Measurements from ENCODE around the gene ANGPTL4. TPM values are rescaled to one million over a fixed set of nuclear protein-coding genes. Genes with fewer than 3 reads are reported as not detected.

The ANGPTL4 gene
- total and polyA plus RNA-seq, 9 of the 15 experiments (the other 6 are each of a cell fraction or from before 2014, with no cell fraction given), result 0.05 to 0.77 (median 0.22) TPM; not detected in 4

DNA sequence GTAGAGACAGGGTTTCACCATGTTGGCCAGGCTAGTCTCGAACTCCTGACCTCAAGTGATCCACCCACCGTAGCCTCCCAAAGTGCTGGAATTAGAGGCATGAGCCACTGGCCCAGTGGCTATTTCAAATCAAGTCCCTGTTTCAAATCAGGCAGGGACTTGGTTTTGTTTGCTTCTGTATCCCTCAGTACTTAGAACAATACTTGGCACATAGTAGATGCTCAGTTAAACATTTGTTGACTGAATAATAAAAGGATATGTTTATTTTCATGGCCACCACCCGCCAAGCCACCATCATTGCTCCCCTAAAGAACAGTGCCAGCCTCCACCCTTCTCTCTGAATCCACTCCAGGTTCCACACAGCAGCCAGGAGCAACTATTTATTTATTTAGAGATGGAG is 38.5 kb upstream of the ANGPTL4 start:
- Histone ChIP-seq H3K9ac (ENCODE audit: insufficient read depth in 1 of 2, low read depth in 2 of 2, low read length in 2 of 2) (no peak overlapping the region), H3K36me3 (ENCODE audit: control insufficient read depth, insufficient read depth, low read length) (peaks cover 35% of the 10 kb centered on the region), H3K4me1 (replicated peaks in 1 of 2; ENCODE audit: control insufficient read depth in 2 of 2, insufficient read depth in 2 of 2, low read length in 2 of 2) (peaks cover 17 to 22% of the 10 kb centered on the region in 2 experiments), H4K20me1 (replicated peaks; ENCODE audit: control insufficient read depth, insufficient read depth, low read length) (peaks cover 26% of the 10 kb centered on the region; the same call in 1 of the 2 replicates), H3K79me2 (ENCODE audit: control insufficient read depth, insufficient read depth, low read length) (peaks cover 36% of the 10 kb centered on the region), H3K27ac (ENCODE audit: extremely low read depth, low read depth, low read length) (no peak overlapping the region), H3K4me3 (no peak overlapping the region), H3K9me3 (replicated peaks; ENCODE audit: control insufficient read depth, insufficient read depth, low read depth, low read length) (no peaks in the 10 kb centered on the region), H3K27me3 (ENCODE audit: control insufficient read depth in 2 of 2, insufficient read depth in 2 of 2, low read length in 2 of 2) (no peaks in the 10 kb centered on the region), H3K9me1 (ENCODE audit: control insufficient read depth, insufficient read depth, low read length) (no peaks in the 10 kb centered on the region), H2AFZ (ENCODE audit: low read depth, low read length) (no peak overlapping the region), H3K4me2 (ENCODE audit: insufficient read depth, low read length) (no peak overlapping the region)
- POLR2A ChIA-PET, result interaction anchor here (0.6 to 0.9 kb wide), 3 partner anchors 19 to 209 kb away, joined by 3 read pairs; no protein-coding TSS in a partner anchor
- no peak for ATAC-seq
- intact Hi-C loops (cut with micrococcal nuclease) (loop anchor here (10.0 kb wide), 1 partner anchor 61 kb away; no protein-coding TSS in a partner anchor), in situ Hi-C loops (cut with MboI) (no loop called here)
- CTCF ChIA-PET (ENCODE audit: low intra/inter-chr PET ratio), result interaction anchor here (0.6 kb wide), 1 partner anchor 26 kb away, joined by 5 read pairs; no protein-coding TSS in a partner anchor
- DNase-seq (ENCODE audit: extremely low read depth in 1 of 4, low spot score in 3 of 4), result no peak
- TF ChIP-seq KAT7 (CRISPR knock-in tag; IDR thresholded peaks at IDR 0.05; ENCODE audit: borderline replicate concordance), result no peak
- TF ChIP-seq BCOR (IDR thresholded peaks at IDR 0.05), result peak; percentile 90
- peak; percentile 100 for TF ChIP-seq ZNF3 (CRISPR knock-in tag; IDR thresholded peaks at IDR 0.05)
- TF ChIP-seq GABPB1 (CRISPR knock-in tag; IDR thresholded peaks at IDR 0.05), result no peak
- TF ChIP-seq C11orf30 (IDR thresholded peaks at IDR 0.05; ENCODE audit: low read depth), result no peak
- TF ChIP-seq ADNP (tag; IDR thresholded peaks at IDR 0.05), result 0 out of 2 replicates have a peak, but pooled peaks have one; percentile 53
- peak; percentile 84 for TF ChIP-seq RBM25 (IDR thresholded peaks at IDR 0.05; ENCODE audit: low read depth, low read length, severe bottlenecking)
- no peak for TF ChIP-seq ZNF175 (CRISPR knock-in tag; IDR thresholded peaks at IDR 0.05; ENCODE audit: low read depth)
- TF ChIP-seq RAD21 (CRISPR knock-in tag; conservative IDR thresholded peaks at IDR 0.05 in 1 of 2, IDR thresholded peaks at IDR 0.05 in 1 of 2), result no peak
- TF ChIP-seq, protein P1, sequence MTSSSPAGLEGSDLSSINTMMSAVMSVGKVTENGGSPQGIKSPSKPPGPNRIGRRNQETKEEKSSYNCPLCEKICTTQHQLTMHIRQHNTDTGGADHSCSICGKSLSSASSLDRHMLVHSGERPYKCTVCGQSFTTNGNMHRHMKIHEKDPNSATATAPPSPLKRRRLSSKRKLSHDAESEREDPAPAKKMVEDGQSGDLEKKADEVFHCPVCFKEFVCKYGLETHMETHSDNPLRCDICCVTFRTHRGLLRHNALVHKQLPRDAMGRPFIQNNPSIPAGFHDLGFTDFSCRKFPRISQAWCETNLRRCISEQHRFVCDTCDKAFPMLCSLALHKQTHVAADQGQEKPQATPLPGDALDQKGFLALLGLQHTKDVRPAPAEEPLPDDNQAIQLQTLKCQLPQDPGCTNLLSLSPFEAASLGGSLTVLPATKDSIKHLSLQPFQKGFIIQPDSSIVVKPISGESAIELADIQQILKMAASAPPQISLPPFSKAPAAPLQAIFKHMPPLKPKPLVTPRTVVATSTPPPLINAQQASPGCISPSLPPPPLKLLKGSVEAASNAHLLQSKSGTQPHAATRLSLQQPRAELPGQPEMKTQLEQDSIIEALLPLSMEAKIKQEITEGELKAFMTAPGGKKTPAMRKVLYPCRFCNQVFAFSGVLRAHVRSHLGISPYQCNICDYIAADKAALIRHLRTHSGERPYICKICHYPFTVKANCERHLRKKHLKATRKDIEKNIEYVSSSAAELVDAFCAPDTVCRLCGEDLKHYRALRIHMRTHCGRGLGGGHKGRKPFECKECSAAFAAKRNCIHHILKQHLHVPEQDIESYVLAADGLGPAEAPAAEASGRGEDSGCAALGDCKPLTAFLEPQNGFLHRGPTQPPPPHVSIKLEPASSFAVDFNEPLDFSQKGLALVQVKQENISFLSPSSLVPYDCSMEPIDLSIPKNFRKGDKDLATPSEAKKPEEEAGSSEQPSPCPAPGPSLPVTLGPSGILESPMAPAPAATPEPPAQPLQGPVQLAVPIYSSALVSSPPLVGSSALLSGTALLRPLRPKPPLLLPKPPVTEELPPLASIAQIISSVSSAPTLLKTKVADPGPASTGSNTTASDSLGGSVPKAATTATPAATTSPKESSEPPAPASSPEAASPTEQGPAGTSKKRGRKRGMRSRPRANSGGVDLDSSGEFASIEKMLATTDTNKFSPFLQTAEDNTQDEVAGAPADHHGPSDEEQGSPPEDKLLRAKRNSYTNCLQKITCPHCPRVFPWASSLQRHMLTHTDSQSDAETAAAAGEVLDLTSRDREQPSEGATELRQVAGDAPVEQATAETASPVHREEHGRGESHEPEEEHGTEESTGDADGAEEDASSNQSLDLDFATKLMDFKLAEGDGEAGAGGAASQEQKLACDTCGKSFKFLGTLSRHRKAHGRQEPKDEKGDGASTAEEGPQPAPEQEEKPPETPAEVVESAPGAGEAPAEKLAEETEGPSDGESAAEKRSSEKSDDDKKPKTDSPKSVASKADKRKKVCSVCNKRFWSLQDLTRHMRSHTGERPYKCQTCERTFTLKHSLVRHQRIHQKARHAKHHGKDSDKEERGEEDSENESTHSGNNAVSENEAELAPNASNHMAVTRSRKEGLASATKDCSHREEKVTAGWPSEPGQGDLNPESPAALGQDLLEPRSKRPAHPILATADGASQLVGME (CRISPR knock-in tag; IDR thresholded peaks at IDR 0.05), result no peak
- no peak for TF ChIP-seq HDAC6 (IDR thresholded peaks at IDR 0.05; ENCODE audit: low read depth, low read length)
- 0 out of 2 replicates have a peak, but pooled peaks have one; percentile 19 for TF ChIP-seq HDAC2 (IDR thresholded peaks at IDR 0.05)
- TF ChIP-seq PCBP2 (IDR thresholded peaks at IDR 0.05; ENCODE audit: low read depth, low read length, poor library complexity, severe bottlenecking), result no peak
- peak; percentile 35 to 67; a peak in 3 of 4 replicates for TF ChIP-seq KDM1A (IDR thresholded peaks at IDR 0.05)
- TF ChIP-seq RCOR1 (IDR thresholded peaks at IDR 0.05; ENCODE audit: borderline replicate concordance in 1 of 2, low read depth in 2 of 2, low read length in 2 of 2), result 0 out of 4 replicates have a peak, but pooled peaks of 1 of the 2 experiments have one; percentile 9
- peak; percentile 81 for TF ChIP-seq SMARCA5 (IDR thresholded peaks at IDR 0.05)
- no peak for TF ChIP-seq MTF1 (CRISPR knock-in tag; IDR thresholded peaks at IDR 0.05; ENCODE audit: borderline replicate concordance)
- TF ChIP-seq HNRNPLL (IDR thresholded peaks at IDR 0.05; ENCODE audit: low read depth, low read length, poor library complexity, severe bottlenecking), result no peak
- FAIRE-seq, result no peak
- no TSS peak for BruUV-seq (replicated peaks)
- 61% methylated on average over 3 of the region's 3 CpGs for WGBS (ENCODE audit: insufficient coverage, low coverage, missing lambda C conversion rate)
